ENCODE data around the gene STIP1. TPM values are rescaled to one million over a fixed set of nuclear protein-coding genes. Genes with fewer than 3 reads are reported as not detected.
A peak's percentile ranks its signal among the peaks of the same experiment; 100 is the strongest.

Gene STIP1
- total and polyA plus RNA-seq, 10 of the 15 experiments (the other 5 are each of a cell fraction or from before 2014, with no cell fraction given): 25.2 to 291 (median 191) TPM

GRCh38 chr11:64206457-64207255 is 20.7 kb downstream of the STIP1 start, which contains the start of gene FERMT3 (continued):
- no peak for TF ChIP-seq REST (IDR thresholded peaks at IDR 0.05; ENCODE audit: low read depth, low read length)
- no peak for TF ChIP-seq ZZZ3 (IDR thresholded peaks at IDR 0.05; ENCODE audit: control insufficient read depth, insufficient read length, low read depth)
- TF ChIP-seq BACH1 (IDR thresholded peaks at IDR 0.05; ENCODE audit: borderline replicate concordance): no peak
- TF ChIP-seq ZNF24 (IDR thresholded peaks at IDR 0.05): no peak
- peak; percentile 53 to 57 for TF ChIP-seq IKZF2 (IDR thresholded peaks at IDR 0.05)
- TF ChIP-seq EZH2 (IDR thresholded peaks at IDR 0.05; ENCODE audit: borderline replicate concordance, control insufficient read depth, low read depth, low read length): no peak
- TF ChIP-seq MYB (IDR thresholded peaks at IDR 0.05; ENCODE audit: borderline replicate concordance, low read depth, low read length): no peak
- TF ChIP-seq TCF3 (IDR thresholded peaks at IDR 0.05; ENCODE audit: borderline replicate concordance, insufficient read depth, low read depth, low read length): peak; percentile 3; the same call in 1 of the 2 replicates
- peak; percentile 60 for TF ChIP-seq IKZF1 (conservative IDR thresholded peaks at IDR 0.05)
- peak; percentile 78; the same call in 1 of the 2 replicates for TF ChIP-seq POLR2AphosphoS2 (IDR thresholded peaks at IDR 0.05; ENCODE audit: low read depth, low read length)
- no peak for TF ChIP-seq ZNF592 (IDR thresholded peaks at IDR 0.05)
- TF ChIP-seq NKRF (conservative IDR thresholded peaks at IDR 0.05): no peak
- no peak for TF ChIP-seq ATF3 (IDR thresholded peaks at IDR 0.05; ENCODE audit: borderline replicate concordance, extremely low read depth, low read depth, low read length)
- TF ChIP-seq FOXK2 (IDR thresholded peaks at IDR 0.05): no peak
- no peak for TF ChIP-seq NFYB (IDR thresholded peaks at IDR 0.05; ENCODE audit: insufficient read depth, low read depth, low read length)
- TF ChIP-seq RELA (IDR thresholded peaks at IDR 0.05; ENCODE audit: borderline replicate concordance, partially characterized antibody): no peak
- TF ChIP-seq RAD51 (IDR thresholded peaks at IDR 0.05): no peak
- TF ChIP-seq GATAD2B (conservative IDR thresholded peaks at IDR 0.05; ENCODE audit: low read depth): 0 out of 2 replicates have a peak, but pooled peaks have one; percentile 24
- no peak for TF ChIP-seq TARDBP (IDR thresholded peaks at IDR 0.05; ENCODE audit: borderline replicate concordance)
- TF ChIP-seq MTA3 (IDR thresholded peaks at IDR 0.05; ENCODE audit: borderline replicate concordance, low read length): 0 out of 2 replicates have a peak, but pooled peaks have one; percentile 68

Data from GM12878 (cell line).